Activated CD8-positive, alpha-beta memory T cell treated with anti-CD3 and anti-CD28 coated beads for 36 hours (primary cell): ENCODE data around the gene ABLIM1. TPM values are rescaled to one million over a fixed set of nuclear protein-coding genes. Genes with fewer than 3 reads are reported as not detected.

ENCODE experiments used
- CTCF ChIA-PET: fragments of 350-600 bp; sonication (Branson Sonifier 250); formaldehyde crosslinking; loops from one replicate; lab custom pipeline; 2021; ENCODE audit warnings: antibody characterized with exemption; lab: Charles Lee
- POLR2A ChIA-PET: fragments of 350-600 bp; sonication (Branson Sonifier 250); formaldehyde crosslinking; loops from one replicate; lab custom pipeline; 2021; ENCODE audit warnings: antibody characterized with exemption; lab: Charles Lee
- total RNA-seq, 2 experiments: library from RNA; stranded (reverse); gene quantifications; one replicate each; pipeline ENCODE4 v1.2.3, GENCODE V29; 2021

The ABLIM1 gene
- total RNA-seq, 2 experiments from 2014 or later: 44.4 to 47.7 TPM

DNA sequence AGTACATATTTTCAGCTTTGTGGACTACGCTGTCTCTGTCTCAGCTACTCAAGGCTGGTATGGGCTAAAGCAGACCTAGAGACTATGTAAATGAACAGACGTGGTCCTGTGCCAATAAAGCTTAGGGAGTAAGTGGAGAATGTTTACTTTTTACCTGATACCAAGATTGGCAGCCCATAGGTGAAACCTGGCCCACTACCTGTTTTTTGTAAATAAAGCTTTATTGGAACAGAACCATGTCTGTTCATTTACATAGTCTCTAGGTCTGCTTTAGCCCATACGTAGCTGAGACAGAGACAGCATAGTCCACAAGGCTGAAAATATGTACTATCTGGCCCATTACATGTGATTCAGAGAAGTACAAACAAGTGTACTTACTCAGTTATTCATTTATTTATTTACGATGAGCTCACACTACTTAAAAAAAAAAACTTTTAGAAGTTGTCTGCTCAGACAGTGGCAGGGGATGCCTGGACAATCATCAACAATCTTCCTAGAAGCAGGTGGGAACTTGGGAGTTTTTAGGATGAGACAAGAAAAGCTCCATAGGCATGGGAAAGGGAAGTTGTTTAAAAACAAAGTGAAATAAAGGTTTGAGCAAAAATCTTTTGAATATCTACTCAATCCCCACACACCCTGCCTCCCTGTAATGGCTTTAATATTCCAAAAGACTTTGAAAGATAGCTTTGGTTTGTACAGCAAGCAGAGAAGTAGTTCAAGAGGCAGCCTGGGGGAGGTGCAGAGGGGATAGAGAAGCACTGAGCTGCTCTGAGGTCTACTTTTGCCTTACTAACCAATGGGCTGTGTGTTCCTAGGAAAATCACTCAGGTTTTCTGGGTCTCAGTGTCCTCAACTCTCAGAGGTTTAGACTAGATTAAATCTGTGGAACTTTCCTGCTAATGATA lies 139.4 kb downstream of the ABLIM1 start:
- POLR2A ChIA-PET: no interaction called here
- CTCF ChIA-PET: no interaction called here

GRCh38 chr10:114517368-114518250 lies 140.5 kb downstream of the ABLIM1 start:
- ChIA-PET POLR2A (no interaction called here), CTCF (interaction anchor here (0.6 to 1.2 kb wide), 3 partner anchors 10 to 46 kb away, joined by 3 read pairs; no protein-coding TSS in a partner anchor)

GRCh38 chr10:114516356-114516755 lies 141.7 kb downstream of the ABLIM1 start:
- POLR2A ChIA-PET: no interaction called here
- CTCF ChIA-PET: interaction anchor here (1.1 to 1.2 kb wide), 2 partner anchors 17 to 45 kb away, joined by 3 to 7 read pairs; no protein-coding TSS in a partner anchor

DNA sequence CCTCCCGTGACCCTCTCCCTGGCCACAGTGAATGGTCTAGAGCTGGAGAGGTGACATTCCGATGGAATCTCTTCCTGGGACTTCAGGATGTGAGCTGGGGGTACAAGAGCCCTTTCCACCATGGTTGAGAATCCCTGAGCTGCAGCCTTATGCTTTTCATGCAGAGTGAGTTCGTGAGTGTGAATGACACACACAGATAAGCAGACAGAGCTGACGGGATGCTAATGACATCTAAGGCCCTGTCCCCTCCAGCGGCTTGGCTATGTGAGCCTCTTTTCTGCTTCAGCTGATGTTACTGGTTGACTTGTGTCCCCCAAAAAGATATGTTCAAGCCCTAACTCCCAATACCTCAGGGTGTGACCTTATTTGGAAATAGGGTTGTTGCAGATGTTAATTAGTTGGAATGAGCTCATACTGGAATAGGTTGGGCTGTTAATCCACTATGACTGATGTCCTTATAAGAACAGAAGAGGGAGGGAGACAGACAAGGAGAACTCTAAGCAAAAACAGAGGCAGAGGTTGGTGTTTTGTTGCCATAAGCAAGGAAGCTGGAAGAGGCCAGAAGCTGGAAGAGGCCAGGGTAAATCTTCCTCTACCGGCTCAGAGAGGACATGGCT lies 142.7 kb downstream of the ABLIM1 start:
- ChIA-PET POLR2A (no interaction called here), CTCF (interaction anchor here (1.2 kb wide), 2 partner anchors 19 to 44 kb away, joined by 3 to 7 read pairs; no protein-coding TSS in a partner anchor)

DNA sequence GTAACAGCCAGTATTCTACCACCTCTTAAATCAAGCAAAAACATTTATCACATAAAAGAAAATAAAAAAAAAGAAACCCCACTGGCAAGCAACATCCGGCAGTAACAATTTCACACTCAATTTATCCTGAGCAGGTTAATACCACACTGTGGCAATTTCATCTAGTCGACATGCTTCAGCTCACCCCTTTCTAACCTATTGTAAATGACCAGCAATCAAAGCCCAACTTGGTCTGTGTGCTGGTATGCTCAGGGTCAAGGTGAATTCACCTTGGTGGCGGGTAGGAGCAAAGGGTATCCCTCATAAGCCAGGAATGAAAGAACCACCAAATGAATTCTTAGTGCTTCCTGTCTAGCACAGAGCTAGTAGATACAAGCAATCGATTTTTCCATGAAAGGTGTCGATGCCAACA lies 144.7 kb downstream of the ABLIM1 start:
- ChIA-PET POLR2A (no interaction called here), CTCF (interaction anchor here (1.6 kb wide), 1 partner anchor 14 kb away, joined by 4 read pairs; no protein-coding TSS in a partner anchor)

DNA sequence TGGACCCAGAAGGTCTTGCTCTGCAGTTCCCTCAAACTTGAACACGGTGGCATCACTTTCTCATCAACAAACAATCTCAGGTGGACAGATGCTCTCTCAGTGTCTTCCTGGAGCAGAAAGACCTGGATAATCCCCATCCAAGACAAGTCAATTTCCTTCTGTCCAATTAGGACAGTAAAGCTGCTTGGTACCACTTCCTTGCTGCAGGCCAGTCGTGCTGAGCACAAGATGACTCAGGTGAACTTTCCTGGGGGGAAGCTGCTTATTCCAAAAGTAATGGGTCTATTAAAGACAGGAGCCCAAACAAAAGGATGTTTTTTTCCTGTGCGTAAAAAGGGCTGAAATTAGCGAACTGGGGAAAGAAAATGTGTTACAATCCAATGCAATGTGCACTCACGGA lies 146.2 kb downstream of the ABLIM1 start:
- ChIA-PET POLR2A (no interaction called here), CTCF (no interaction called here)

GRCh38 chr10:114508376-114508775 lies 149.7 kb downstream of the ABLIM1 start:
- POLR2A ChIA-PET: no interaction called here
- CTCF ChIA-PET: no interaction called here

GRCh38 chr10:114507449-114507848 lies 150.6 kb downstream of the ABLIM1 start:
- POLR2A ChIA-PET: no interaction called here
- CTCF ChIA-PET: no interaction called here

DNA sequence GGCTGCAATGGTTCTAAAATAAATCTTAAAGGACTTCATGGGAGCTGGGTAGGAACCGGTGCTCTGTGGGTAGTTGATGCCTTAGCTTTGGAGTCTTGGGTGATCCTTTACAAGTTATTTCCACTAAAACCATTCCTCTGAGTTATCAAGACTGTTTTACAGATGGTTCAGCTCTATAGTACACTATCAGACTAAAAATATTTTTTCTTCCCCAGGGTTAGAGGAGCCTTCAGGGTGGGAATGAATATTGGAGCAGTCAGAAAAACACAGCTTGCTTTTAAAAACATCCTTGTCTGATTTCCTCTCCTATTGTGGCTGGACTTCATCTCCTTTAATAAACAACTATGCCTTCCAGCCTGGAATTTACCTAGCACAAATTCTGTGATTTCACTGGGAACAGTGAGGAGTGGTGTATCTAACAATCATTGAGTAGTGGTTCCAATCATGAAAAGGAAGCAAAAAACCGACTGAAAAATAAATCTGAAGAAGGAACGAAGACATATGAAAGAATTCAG lies 151.1 kb downstream of the ABLIM1 start:
- ChIA-PET POLR2A (no interaction called here), CTCF (no interaction called here)

- ChIA-PET POLR2A (no interaction called here), CTCF (interaction anchor here (1.3 kb wide), 1 partner anchor 34 kb away, joined by 4 read pairs; no protein-coding TSS in a partner anchor)
These were observed 153.1 kb downstream of the ABLIM1 start for GRCh38 chr10:114504769-114505579.

DNA sequence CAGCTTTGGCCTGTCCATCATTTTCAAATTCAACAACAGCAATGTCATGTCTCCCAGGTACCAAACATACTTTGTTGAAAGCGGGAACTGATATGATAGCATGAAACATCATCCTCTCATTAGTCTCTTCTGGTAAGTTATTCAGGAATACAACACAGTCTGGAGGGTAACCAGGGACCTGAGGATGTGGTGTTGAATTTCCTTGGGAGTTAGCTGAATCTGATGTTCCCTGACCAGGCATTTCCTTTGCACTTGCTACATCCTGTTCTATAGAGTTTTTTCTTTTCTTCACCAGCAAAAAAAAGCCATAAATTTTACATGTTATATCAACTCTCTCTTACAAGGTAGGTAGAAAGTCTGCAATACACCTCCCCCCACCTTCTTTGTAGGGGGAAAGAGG lies 156.0 kb downstream of the ABLIM1 start:
- ChIA-PET CTCF (interaction anchor here (0.6 kb wide), 1 partner anchor 34 kb away, joined by 5 read pairs; no protein-coding TSS in a partner anchor), POLR2A (no interaction called here)

- ChIA-PET POLR2A (no interaction called here), CTCF (no interaction called here)
These were observed 156.4 kb downstream of the ABLIM1 start for GRCh38 chr10:114501650-114502049.

- ChIA-PET POLR2A (interaction anchor here (0.7 kb wide), 1 partner anchor 13 kb away, joined by 4 read pairs; no protein-coding TSS in a partner anchor), CTCF (interaction anchor here (0.6 kb wide), 1 partner anchor 27 kb away, joined by 4 read pairs; no protein-coding TSS in a partner anchor)
These were observed 157.4 kb downstream of the ABLIM1 start for GRCh38 chr10:114500643-114501042.

- POLR2A ChIA-PET: no interaction called here
- CTCF ChIA-PET: interaction anchor here (1.1 to 1.2 kb wide), 2 partner anchors 14 to 17 kb away, joined by 3 to 4 read pairs; no protein-coding TSS in a partner anchor
These were observed 158.4 kb downstream of the ABLIM1 start for GRCh38 chr10:114499630-114500190.

GRCh38 chr10:114499116-114499515 lies 159.0 kb downstream of the ABLIM1 start:
- ChIA-PET CTCF (interaction anchor here (1.1 to 1.2 kb wide), 3 partner anchors 14 to 29 kb away, joined by 3 to 4 read pairs (median 3); no protein-coding TSS in a partner anchor), POLR2A (no interaction called here)

GRCh38 chr10:114498413-114499111 lies 159.5 kb downstream of the ABLIM1 start:
- CTCF ChIA-PET: interaction anchor here (1.2 kb wide), 2 partner anchors 15 to 28 kb away, joined by 3 to 4 read pairs; no protein-coding TSS in a partner anchor
- POLR2A ChIA-PET: no interaction called here

DNA sequence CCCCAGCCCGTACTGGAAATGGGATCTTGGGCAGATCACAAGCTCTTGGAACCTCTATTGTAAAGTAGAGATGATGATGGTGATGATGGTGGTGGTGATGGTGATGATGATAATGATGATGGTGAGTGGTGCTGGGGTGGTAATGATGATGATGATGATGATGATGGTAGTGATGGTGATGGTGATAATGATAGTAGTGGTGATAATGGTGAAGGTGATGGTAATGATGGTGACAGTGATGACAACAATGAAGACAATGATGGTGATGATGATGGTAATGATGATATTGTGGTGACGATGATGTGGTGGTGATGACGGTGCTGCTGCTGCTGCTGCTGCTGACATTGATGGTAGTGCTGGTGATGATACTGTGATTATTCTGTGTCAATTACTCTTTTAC lies 162.8 kb downstream of the ABLIM1 start:
- POLR2A ChIA-PET: no interaction called here
- CTCF ChIA-PET: interaction anchor here (1.2 kb wide), 1 partner anchor 31 kb away, joined by 3 read pairs; no protein-coding TSS in a partner anchor
